Spleen (tissue), 7 donors: Measurements from ENCODE around the gene TAB3.

ENCODE experiments used
- POLR2A ChIP-seq, 3 donors: fragments of 450-650 bp; IDR thresholded peaks; one replicate each; pipeline ENCODE4 v1.5.1; 2017; ENCODE audit warnings: antibody characterized with exemption in 3 of 3, mild to moderate bottlenecking in 1 of 3
- POLR2AphosphoS5 ChIP-seq, 3 donors: sonication (generic); formaldehyde crosslinking; IDR thresholded peaks; one replicate each; pipeline ENCODE4 v1.5.1; 2017; ENCODE audit warnings: antibody characterized with exemption in 3 of 3
- TF ChIP-seq, protein P1 (sequence below), 11 experiments: fragments of 200-600 bp in 7 of 11; fragments of 450-650 bp in 4 of 11; sonication (generic) in 4 of 11; IDR thresholded peaks in 8 of 11; conservative IDR thresholded peaks in 3 of 11; 1 replicate in 7 of 11; 2 replicates in 4 of 11; pipeline versions ENCODE4 v1.4.0 to v1.8.0; 2016 to 2021; ENCODE audit warnings: antibody characterized with exemption in 11 of 11, inconsistent platforms in 4 of 11, mild to moderate bottlenecking in 1 of 11
- donor health status: DM: no; HTN: no; CAD: no; lungs with moderate emphysema.
- donor health status: DM: no; HTN: no; CAD: no.
- donor health status: DM: no; HTN: no; CAD: no.

DNA sequence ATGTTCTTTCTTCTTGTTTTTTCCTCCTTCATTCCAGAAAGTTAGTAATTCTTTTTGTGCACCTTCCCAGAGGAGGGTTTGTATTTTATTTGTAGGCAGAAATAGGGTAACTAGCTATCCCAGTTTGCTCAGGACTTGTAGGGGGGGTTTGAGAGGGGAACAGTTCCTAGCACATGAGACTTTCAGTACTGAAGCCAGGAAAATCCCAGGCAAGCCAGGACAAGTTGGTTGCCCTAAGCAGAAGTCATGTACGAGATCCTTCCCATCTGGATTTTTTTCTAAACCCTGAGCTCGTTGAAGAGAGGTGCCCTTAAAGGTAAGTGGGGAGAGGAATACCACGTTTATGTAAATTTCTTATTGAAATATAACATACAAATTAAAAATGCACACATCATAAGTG is 15.6 kb upstream of the TAB3 start:
- TF ChIP-seq, protein P1, sequence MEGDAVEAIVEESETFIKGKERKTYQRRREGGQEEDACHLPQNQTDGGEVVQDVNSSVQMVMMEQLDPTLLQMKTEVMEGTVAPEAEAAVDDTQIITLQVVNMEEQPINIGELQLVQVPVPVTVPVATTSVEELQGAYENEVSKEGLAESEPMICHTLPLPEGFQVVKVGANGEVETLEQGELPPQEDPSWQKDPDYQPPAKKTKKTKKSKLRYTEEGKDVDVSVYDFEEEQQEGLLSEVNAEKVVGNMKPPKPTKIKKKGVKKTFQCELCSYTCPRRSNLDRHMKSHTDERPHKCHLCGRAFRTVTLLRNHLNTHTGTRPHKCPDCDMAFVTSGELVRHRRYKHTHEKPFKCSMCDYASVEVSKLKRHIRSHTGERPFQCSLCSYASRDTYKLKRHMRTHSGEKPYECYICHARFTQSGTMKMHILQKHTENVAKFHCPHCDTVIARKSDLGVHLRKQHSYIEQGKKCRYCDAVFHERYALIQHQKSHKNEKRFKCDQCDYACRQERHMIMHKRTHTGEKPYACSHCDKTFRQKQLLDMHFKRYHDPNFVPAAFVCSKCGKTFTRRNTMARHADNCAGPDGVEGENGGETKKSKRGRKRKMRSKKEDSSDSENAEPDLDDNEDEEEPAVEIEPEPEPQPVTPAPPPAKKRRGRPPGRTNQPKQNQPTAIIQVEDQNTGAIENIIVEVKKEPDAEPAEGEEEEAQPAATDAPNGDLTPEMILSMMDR (IDR thresholded peaks at IDR 0.05 in 8 of 11, conservative IDR thresholded peaks at IDR 0.05 in 3 of 11): no peak
- no peak for TF ChIP-seq POLR2AphosphoS5 (IDR thresholded peaks at IDR 0.05)
- TF ChIP-seq POLR2A (IDR thresholded peaks at IDR 0.05): no peak
